GM18507 (cell line): Measurements from ENCODE around the gene IDNK.

Source experiments
- DNase-seq: peaks from one replicate; pipeline ENCODE4 v3.0.0; 2011; ENCODE audit warnings: low read depth; ENCODE audit not compliant: insufficient read length; ENCODE audit errors: extremely low spot score
- FAIRE-seq: peaks from 2 replicates; lab custom pipeline; 2011; peaks lifted over from hg19 to GRCh38; lab: Jason Lieb, UNC

IDNK gene

GRCh38 chr9:83677596-83677995 lies 54.7 kb downstream of the IDNK start:
- no peak for DNase-seq
- no peak for FAIRE-seq

GRCh38 chr9:83680233-83680632 lies 57.3 kb downstream of the IDNK start:
- DNase-seq (no peak), FAIRE-seq (no peak)

- DNase-seq (no peak), FAIRE-seq (no peak)
These were observed 58.5 kb downstream of the IDNK start for GRCh38 chr9:83681490-83681889.

GRCh38 chr9:83688921-83689320 lies 66.0 kb downstream of the IDNK start:
- DNase-seq (no peak), FAIRE-seq (no peak)

- FAIRE-seq (peak; percentile 38), DNase-seq (no peak)
These were observed 68.5 kb downstream of the IDNK start for GRCh38 chr9:83691492-83691891.
